Breast epithelium (tissue), 3 donors: ENCODE results near the gene TGFBR1.

Experiments
- POLR2A ChIP-seq: fragments of 450-650 bp; IDR thresholded peaks from one replicate; pipeline ENCODE4 v1.6.1; 2016; ENCODE audit warnings: antibody characterized with exemption, mild to moderate bottlenecking, moderate library complexity
- TF ChIP-seq, protein P1 (sequence below), 3 donors: fragments of 450-650 bp; IDR thresholded peaks; one replicate each; pipeline ENCODE4 v1.5.1; 2016 to 2017; ENCODE audit warnings: antibody characterized with exemption in 3 of 3, mild to moderate bottlenecking in 3 of 3, moderate library complexity in 3 of 3

GRCh38 chr9:99140685-99141314 lies 35.9 kb downstream of the TGFBR1 start:
- TF ChIP-seq POLR2A = no peak
- TF ChIP-seq, protein P1, sequence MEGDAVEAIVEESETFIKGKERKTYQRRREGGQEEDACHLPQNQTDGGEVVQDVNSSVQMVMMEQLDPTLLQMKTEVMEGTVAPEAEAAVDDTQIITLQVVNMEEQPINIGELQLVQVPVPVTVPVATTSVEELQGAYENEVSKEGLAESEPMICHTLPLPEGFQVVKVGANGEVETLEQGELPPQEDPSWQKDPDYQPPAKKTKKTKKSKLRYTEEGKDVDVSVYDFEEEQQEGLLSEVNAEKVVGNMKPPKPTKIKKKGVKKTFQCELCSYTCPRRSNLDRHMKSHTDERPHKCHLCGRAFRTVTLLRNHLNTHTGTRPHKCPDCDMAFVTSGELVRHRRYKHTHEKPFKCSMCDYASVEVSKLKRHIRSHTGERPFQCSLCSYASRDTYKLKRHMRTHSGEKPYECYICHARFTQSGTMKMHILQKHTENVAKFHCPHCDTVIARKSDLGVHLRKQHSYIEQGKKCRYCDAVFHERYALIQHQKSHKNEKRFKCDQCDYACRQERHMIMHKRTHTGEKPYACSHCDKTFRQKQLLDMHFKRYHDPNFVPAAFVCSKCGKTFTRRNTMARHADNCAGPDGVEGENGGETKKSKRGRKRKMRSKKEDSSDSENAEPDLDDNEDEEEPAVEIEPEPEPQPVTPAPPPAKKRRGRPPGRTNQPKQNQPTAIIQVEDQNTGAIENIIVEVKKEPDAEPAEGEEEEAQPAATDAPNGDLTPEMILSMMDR (IDR thresholded peaks at IDR 0.05) = peak; percentile 57 to 88 (median 81)
